Fibroblast of lung (primary cell): ENCODE data around the gene PLN.

Experiments
- EZH2 ChIP-seq: IDR thresholded peaks from 2 replicates; pipeline ENCODE4 v1.5.1; 2012; ENCODE audit warnings: low read length, control low read depth, mild to moderate bottlenecking; ENCODE audit errors: missing control alignments
- TF ChIP-seq, protein P1 (sequence below), 2 donors: IDR thresholded peaks in 1 of 2; conservative IDR thresholded peaks in 1 of 2; 1 replicate in 1 of 2; 2 replicates in 1 of 2; pipeline ENCODE4 v1.5.1; 2011 to 2012; ENCODE audit warnings: low read length in 2 of 2, control low read depth in 1 of 2, inconsistent platforms in 1 of 2, low read depth in 1 of 2, mild to moderate bottlenecking in 1 of 2

DNA sequence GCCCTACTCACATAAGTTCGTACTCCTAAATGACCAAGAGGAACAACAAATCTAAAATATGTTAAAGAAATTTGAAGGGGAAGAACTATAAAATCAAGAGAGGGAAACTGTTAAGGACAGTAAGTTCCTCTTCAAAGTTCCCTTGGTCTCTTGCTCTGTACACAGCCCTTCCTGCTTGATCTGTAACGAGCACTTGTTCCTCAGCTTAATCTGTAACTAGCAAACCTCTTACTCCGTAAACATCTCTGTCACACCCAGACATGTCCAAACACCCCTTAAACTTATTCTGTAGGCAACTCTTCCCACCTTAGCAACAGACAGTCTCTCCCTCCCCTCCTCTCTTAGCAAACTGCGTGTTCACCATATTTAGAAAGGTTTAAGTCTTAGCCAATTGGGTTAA lies 29.9 kb downstream of the PLN start:
- TF ChIP-seq, protein P1, sequence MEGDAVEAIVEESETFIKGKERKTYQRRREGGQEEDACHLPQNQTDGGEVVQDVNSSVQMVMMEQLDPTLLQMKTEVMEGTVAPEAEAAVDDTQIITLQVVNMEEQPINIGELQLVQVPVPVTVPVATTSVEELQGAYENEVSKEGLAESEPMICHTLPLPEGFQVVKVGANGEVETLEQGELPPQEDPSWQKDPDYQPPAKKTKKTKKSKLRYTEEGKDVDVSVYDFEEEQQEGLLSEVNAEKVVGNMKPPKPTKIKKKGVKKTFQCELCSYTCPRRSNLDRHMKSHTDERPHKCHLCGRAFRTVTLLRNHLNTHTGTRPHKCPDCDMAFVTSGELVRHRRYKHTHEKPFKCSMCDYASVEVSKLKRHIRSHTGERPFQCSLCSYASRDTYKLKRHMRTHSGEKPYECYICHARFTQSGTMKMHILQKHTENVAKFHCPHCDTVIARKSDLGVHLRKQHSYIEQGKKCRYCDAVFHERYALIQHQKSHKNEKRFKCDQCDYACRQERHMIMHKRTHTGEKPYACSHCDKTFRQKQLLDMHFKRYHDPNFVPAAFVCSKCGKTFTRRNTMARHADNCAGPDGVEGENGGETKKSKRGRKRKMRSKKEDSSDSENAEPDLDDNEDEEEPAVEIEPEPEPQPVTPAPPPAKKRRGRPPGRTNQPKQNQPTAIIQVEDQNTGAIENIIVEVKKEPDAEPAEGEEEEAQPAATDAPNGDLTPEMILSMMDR (conservative IDR thresholded peaks at IDR 0.05 in 1 of 2, IDR thresholded peaks at IDR 0.05 in 1 of 2; ENCODE audit: low read depth in 1 of 2, low read length in 2 of 2) = no peak
- no peak for TF ChIP-seq EZH2
